Spleen (tissue), 7 donors: ENCODE measurements around the gene PLEKHG3.

ENCODE experiments used
- POLR2A ChIP-seq, 3 donors: fragments of 450-650 bp; IDR thresholded peaks; one replicate each; pipeline ENCODE4 v1.5.1; 2017; ENCODE audit warnings: antibody characterized with exemption in 3 of 3, mild to moderate bottlenecking in 1 of 3
- TF ChIP-seq, protein P1 (sequence below), 11 experiments: fragments of 200-600 bp in 7 of 11; fragments of 450-650 bp in 4 of 11; sonication (generic) in 4 of 11; IDR thresholded peaks in 8 of 11; conservative IDR thresholded peaks in 3 of 11; 1 replicate in 7 of 11; 2 replicates in 4 of 11; pipeline versions ENCODE4 v1.4.0 to v1.8.0; 2016 to 2021; ENCODE audit warnings: antibody characterized with exemption in 11 of 11, inconsistent platforms in 4 of 11, mild to moderate bottlenecking in 1 of 11
- donor health status: DM: no; HTN: no; CAD: no; lungs with moderate emphysema.
- donor health status: DM: no; HTN: no; CAD: no.
- donor health status: DM: no; HTN: no; CAD: no.

GRCh38 chr14:64770751-64771150 lies 66.5 kb downstream of the PLEKHG3 start:
- TF ChIP-seq, protein P1, sequence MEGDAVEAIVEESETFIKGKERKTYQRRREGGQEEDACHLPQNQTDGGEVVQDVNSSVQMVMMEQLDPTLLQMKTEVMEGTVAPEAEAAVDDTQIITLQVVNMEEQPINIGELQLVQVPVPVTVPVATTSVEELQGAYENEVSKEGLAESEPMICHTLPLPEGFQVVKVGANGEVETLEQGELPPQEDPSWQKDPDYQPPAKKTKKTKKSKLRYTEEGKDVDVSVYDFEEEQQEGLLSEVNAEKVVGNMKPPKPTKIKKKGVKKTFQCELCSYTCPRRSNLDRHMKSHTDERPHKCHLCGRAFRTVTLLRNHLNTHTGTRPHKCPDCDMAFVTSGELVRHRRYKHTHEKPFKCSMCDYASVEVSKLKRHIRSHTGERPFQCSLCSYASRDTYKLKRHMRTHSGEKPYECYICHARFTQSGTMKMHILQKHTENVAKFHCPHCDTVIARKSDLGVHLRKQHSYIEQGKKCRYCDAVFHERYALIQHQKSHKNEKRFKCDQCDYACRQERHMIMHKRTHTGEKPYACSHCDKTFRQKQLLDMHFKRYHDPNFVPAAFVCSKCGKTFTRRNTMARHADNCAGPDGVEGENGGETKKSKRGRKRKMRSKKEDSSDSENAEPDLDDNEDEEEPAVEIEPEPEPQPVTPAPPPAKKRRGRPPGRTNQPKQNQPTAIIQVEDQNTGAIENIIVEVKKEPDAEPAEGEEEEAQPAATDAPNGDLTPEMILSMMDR (IDR thresholded peaks at IDR 0.05 in 8 of 11, conservative IDR thresholded peaks at IDR 0.05 in 3 of 11), result no peak
- TF ChIP-seq POLR2A (IDR thresholded peaks at IDR 0.05), result no peak
